Measurements from ENCODE around the gene MARF1.
"Not testable (repeated sequence)": the region's sequence is repeated elsewhere in the genome, so short reads cannot be mapped to it uniquely, and the experiment has no call there.

DNA sequence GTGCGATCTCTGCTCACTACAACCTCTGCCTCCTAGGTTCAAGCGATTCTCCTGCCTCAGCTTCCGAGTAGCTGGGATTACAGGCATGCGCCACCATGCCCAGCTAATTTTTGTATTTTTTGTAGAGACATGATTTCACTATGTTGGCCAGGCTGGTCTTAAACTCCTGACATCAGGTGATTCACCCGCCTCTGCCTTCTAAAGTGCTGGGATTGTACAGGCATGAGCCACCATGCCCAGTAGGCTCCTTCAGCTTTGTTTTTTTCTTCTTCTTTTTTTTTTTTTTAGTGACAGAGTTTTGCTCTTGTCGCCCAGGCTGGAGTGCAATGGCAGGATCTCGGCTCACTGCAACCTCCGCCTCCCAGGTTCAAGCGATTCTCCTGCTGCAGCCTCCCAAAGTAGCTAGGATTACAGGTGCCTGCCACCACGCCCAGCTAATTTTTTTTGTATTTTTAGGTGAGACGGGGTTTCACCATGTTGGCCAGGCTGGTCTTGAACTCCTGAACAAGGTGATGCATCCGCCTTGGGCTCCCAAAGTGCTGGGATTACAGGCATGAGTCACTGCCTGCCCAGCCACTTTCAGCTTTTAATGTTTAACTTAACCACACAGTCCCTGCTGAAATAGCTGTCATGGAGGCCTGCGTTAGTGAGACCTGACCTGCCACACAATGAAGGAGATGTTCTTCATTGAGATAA lies 95.7 kb downstream of the MARF1 start:
- TF ChIP-seq, protein P1, sequence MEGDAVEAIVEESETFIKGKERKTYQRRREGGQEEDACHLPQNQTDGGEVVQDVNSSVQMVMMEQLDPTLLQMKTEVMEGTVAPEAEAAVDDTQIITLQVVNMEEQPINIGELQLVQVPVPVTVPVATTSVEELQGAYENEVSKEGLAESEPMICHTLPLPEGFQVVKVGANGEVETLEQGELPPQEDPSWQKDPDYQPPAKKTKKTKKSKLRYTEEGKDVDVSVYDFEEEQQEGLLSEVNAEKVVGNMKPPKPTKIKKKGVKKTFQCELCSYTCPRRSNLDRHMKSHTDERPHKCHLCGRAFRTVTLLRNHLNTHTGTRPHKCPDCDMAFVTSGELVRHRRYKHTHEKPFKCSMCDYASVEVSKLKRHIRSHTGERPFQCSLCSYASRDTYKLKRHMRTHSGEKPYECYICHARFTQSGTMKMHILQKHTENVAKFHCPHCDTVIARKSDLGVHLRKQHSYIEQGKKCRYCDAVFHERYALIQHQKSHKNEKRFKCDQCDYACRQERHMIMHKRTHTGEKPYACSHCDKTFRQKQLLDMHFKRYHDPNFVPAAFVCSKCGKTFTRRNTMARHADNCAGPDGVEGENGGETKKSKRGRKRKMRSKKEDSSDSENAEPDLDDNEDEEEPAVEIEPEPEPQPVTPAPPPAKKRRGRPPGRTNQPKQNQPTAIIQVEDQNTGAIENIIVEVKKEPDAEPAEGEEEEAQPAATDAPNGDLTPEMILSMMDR (IDR thresholded peaks at IDR 0.05): not testable (repeated sequence)
- not testable (repeated sequence) for TF ChIP-seq POLR2A (IDR thresholded peaks at IDR 0.05)
